Large intestine (tissue), 3 donors: ENCODE data around the gene PLSCR3. TPM values are rescaled to one million over a fixed set of nuclear protein-coding genes. Genes with fewer than 3 reads are reported as not detected.
A peak's percentile ranks its signal among the peaks of the same experiment; 100 is the strongest.

ENCODE experiments used
- DNase-seq, 2 donors: peaks; one replicate each; pipeline versions ENCODE4 v3.0.0 to v3.0.0-alpha.2; 2013
- H3K27ac ChIP-seq: one replicate; pipeline ENCODE4 v1.5.1; 2013; ENCODE audit warnings: low read length
- H3K27me3 ChIP-seq: 2 replicates; pipeline ENCODE4 v1.6.1; 2013; ENCODE audit warnings: low read length; ENCODE audit not compliant: control insufficient read depth, insufficient read depth
- H3K36me3 ChIP-seq: 2 replicates; pipeline ENCODE4 v1.6.1; 2013; ENCODE audit warnings: low read length; ENCODE audit not compliant: control insufficient read depth, insufficient read depth
- H3K4me1 ChIP-seq: one replicate; pipeline ENCODE4 v1.6.1; 2013; ENCODE audit warnings: low read length; ENCODE audit not compliant: control insufficient read depth, insufficient read depth
- H3K4me3 ChIP-seq: one replicate; pipeline ENCODE4 v1.5.1; 2013; ENCODE audit warnings: low read length
- H3K9me3 ChIP-seq: one replicate; pipeline ENCODE4 v1.6.1; 2013; ENCODE audit warnings: mild to moderate bottlenecking, low read depth, low read length, moderate library complexity; ENCODE audit not compliant: control insufficient read depth
- WGBS: methylation state at CpG from one replicate; pipeline ENCODE4 v1.1.5; 2013; ENCODE audit warnings: low lambda C conversion rate; ENCODE audit not compliant: insufficient coverage; 5-methylcytosine and 5-hydroxymethylcytosine counted together
- polyA plus RNA-seq: library from polyadenylated mRNA; unstranded; fragments of 120-200 nt; gene quantifications from one replicate; pipeline ENCODE4 v1.2.1, GENCODE V29; 2013

PLSCR3 gene
- polyA plus RNA-seq, 1 donor = 16.9 TPM

DNA sequence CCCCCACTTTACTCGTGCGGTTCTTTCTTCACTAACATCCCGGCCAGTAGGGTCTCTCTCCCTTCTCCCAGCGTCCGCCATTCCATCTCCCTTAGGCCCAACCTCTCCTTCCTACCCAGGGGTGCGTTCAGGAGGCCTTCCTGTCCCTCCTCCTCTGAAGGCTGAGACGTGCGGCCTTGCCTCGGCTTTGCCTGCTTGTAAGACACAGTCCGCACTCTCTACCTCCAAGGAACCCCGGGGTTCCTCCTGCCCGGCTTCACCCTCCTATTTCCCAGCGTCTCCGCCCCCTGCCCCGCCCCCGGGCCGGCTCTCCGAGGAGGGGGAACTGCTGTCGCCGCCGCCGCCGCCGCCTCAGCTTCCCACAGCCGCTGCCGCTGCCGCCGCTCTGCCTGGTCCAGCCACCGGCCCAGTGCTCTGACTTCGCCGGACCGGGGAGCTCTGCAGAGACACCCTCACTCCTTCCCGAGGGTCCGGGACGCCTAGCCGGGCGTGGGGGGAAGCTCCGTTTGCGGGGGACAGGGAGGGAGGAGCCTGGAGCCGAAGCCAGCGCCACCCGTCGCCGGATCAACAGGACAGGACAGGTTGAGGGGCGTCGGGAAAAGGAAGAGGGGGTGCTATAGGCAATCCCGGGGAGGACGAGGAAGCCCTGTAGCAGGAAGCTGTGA lies 43.8 kb upstream of the PLSCR3 start:
- Histone ChIP-seq H3K4me3 (peak overlapping the region; percentile 26), H3K4me1 (peaks cover 29% of the 10 kb centered on the region), H3K36me3 (no peaks in the 10 kb centered on the region), H3K9me3 (no peaks in the 10 kb centered on the region), H3K27me3 (peaks cover 67% of the 10 kb centered on the region), H3K27ac (no peak overlapping the region)
- 22% methylated on average over 7 of the region's 48 CpGs for whole genome bisulfite sequencing
- DNase-seq = peak in 1 of 2 donors; percentile 64

- peaks cover 60% of the 10 kb centered on the region for H3K27me3 ChIP-seq
- H3K27ac ChIP-seq = no peak overlapping the region
- no CpG with 5 or more reads among the region's 31 CpGs for WGBS
- no peaks in the 10 kb centered on the region for H3K36me3 ChIP-seq
- peaks cover 29% of the 10 kb centered on the region for H3K4me1 ChIP-seq
- no peaks in the 10 kb centered on the region for H3K9me3 ChIP-seq
- DNase-seq = no peak
- peak overlapping the region; percentile 33 for H3K4me3 ChIP-seq
Measured at GRCh38 chr17:7437369-7437863, 43.1 kb upstream of the PLSCR3 start.

DNA sequence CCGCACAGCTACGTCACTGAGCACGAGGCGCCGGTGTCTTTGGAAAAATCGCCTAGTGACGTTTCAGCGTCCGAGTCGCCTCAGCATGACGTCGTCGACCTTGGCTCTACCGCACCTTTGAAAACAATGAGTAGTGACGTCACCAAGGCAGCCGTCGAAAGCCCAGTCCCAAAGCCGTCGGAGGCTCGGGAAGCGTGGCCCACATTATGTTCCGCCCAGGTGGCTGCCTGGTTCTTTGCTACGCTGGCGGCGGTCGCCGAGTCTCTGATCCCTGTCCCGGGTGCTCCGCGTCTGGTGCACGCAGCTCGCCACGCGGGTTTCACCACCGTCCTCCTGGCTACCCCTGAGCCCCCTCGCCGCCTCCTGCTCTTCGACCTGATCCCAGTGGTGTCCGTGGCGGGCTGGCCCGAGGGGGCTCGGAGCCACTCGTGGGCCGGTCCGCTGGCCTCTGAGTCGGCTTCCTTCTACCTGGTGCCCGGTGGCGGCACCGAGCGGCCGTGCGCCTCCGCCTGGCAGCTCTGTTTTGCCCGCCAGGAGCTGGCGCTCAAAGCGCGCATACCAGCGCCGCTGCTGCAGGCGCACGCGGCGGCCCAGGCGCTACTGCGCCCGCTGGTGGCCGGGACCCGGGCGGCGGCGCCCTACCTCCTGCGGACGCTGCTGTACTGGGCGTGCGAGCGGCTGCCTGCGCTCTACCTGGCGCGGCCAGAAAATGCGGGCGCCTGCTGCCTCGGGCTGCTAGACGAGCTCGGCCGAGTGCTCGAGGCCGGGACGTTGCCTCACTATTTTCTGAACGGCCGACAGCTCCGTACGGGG lies 42.4 kb upstream of the PLSCR3 start:
- Histone ChIP-seq H3K4me1 (peaks cover 29% of the 10 kb centered on the region), H3K27me3 (peaks cover 54% of the 10 kb centered on the region)

GRCh38 chr17:7435676-7436555 lies 41.6 kb upstream of the PLSCR3 start:
- DNase-seq = peak; percentile 30 to 77
- Histone ChIP-seq H3K9me3 (no peaks in the 10 kb centered on the region), H3K4me1 (peaks cover 29% of the 10 kb centered on the region), H3K4me3 (peak overlapping the region; percentile 40), H3K27ac (peak overlapping the region; percentile 45), H3K27me3 (peaks cover 45% of the 10 kb centered on the region), H3K36me3 (no peaks in the 10 kb centered on the region)
- WGBS = no CpG with 5 or more reads among the region's 49 CpGs

More for the DNA sequence above, 42.4 kb upstream of the PLSCR3 start:
- peak overlapping the region; percentile 40 for H3K4me3 ChIP-seq
- no peaks in the 10 kb centered on the region for H3K36me3 ChIP-seq
- H3K27ac ChIP-seq = peak overlapping the region; percentile 45
- no CpG with 5 or more reads among the region's 92 CpGs for WGBS
- DNase-seq = peak; percentile 89 to 91
- H3K9me3 ChIP-seq = no peaks in the 10 kb centered on the region

DNA sequence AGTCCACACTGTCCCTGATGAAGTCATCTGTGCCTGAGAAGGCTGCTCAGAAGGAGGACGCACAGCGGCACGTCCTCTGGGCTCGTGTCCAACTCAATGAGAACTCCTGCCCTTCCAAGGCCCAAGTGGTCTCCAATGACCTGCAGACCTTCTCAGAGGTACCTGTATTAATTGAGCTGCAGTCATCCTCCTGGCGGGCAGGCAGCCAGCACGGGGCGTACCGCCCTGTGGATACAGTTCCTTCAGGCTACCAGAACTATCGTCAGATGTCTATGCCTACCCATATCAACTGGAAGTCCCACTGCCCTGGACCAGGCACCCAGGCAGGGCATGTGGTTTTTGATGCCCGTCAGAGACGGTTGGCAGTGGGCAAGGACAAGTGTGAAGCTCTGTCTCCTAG lies 38.0 kb upstream of the PLSCR3 start:
- no peaks in the 10 kb centered on the region for H3K9me3 ChIP-seq
- H3K4me3 ChIP-seq = no peak overlapping the region
- no CpG with 5 or more reads among the region's 11 CpGs for WGBS
- H3K4me1 ChIP-seq = peaks cover 10% of the 10 kb centered on the region
- no peak for DNase-seq
- peaks cover 11% of the 10 kb centered on the region for H3K27me3 ChIP-seq
- no peaks in the 10 kb centered on the region for H3K36me3 ChIP-seq
- H3K27ac ChIP-seq = no peak overlapping the region

- WGBS = 40% methylated on average over 1 of the region's 1 CpG
- no peak for DNase-seq
Measured at GRCh38 chr17:7431231-7431630, 36.9 kb upstream of the PLSCR3 start.

DNA sequence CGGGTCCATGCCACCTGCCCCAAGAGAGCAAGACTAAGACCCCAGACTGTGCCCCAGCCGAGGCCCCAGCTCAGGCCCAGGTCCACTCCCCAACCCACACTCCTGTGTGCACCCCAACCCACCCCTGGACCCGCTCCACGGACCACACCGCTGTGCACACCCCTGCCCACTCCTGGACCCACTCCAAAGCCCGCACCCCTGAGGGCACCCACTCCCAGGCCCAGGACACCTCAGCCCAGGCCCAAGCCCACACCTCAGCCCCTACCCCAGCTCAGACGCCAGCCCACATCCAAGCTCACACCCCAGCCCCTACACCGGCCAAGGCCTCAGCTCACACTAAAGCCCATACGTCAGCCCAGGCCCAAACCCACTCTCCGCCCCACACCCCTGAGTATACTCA lies 35.4 kb upstream of the PLSCR3 start:
- H3K9me3 ChIP-seq = no peaks in the 10 kb centered on the region
- no CpG with 5 or more reads among the region's 10 CpGs for WGBS
- H3K27me3 ChIP-seq = no peaks in the 10 kb centered on the region
- no peak overlapping the region for H3K4me3 ChIP-seq
- no peaks in the 10 kb centered on the region for H3K36me3 ChIP-seq
- no peaks in the 10 kb centered on the region for H3K4me1 ChIP-seq
- no peak overlapping the region for H3K27ac ChIP-seq
- no peak for DNase-seq

More at GRCh38 chr17:7431231-7431630, 36.9 kb upstream of the PLSCR3 start:
- H3K27ac ChIP-seq = no peak overlapping the region
- H3K9me3 ChIP-seq = no peaks in the 10 kb centered on the region
- no peaks in the 10 kb centered on the region for H3K36me3 ChIP-seq
- peaks cover 7% of the 10 kb centered on the region for H3K27me3 ChIP-seq
- H3K4me3 ChIP-seq = no peak overlapping the region
- H3K4me1 ChIP-seq = peaks cover 3% of the 10 kb centered on the region

- no CpG with 5 or more reads among the region's 5 CpGs for WGBS
- Histone ChIP-seq H3K27me3 (no peaks in the 10 kb centered on the region), H3K4me1 (no peaks in the 10 kb centered on the region), H3K9me3 (no peaks in the 10 kb centered on the region), H3K4me3 (no peak within 1 kb of the TSS), H3K27ac (no peak within 1 kb of the TSS), H3K36me3 (no peaks in the 10 kb centered on the region)
- no peak for DNase-seq
Measured at GRCh38 chr17:7428557-7428956, 34.2 kb upstream of the PLSCR3 start, which contains the start of gene SPEM3. Gene SPEM3 (plus strand): TSS chr17:7428857. CDS start chr17:7428903, 46 bp downstream.

GRCh38 chr17:7427549-7427948 lies 33.2 kb upstream of the PLSCR3 start:
- no peak for DNase-seq
- H3K4me1 ChIP-seq = no peaks in the 10 kb centered on the region
- H3K4me3 ChIP-seq = no peak overlapping the region
- H3K36me3 ChIP-seq = no peaks in the 10 kb centered on the region
- H3K27ac ChIP-seq = no peak overlapping the region
- H3K9me3 ChIP-seq = no peaks in the 10 kb centered on the region
- WGBS = no CpG with 5 or more reads among the region's 7 CpGs
- H3K27me3 ChIP-seq = no peaks in the 10 kb centered on the region
